Type B pancreatic cell (in vitro differentiated cells): ENCODE data around the gene CCDC38. TPM values are rescaled to one million over a fixed set of nuclear protein-coding genes. Genes with fewer than 3 reads are reported as not detected.

Experiments used
- DNase-seq: peaks from one replicate; pipeline ENCODE4 v3.0.0; 2021; ENCODE audit warnings: mixed read lengths; ENCODE audit not compliant: unreplicated experiment; ENCODE audit errors: extremely low spot score
- H3K27ac Mint-ChIP-seq: 2 replicates; pipeline ENCODE4 v1.8.0; 2021; ENCODE audit warnings: mild to moderate bottlenecking, mixed read lengths
- H3K27me3 Mint-ChIP-seq: 2 replicates; pipeline ENCODE4 v1.8.0; 2021; ENCODE audit warnings: mixed read lengths
- H3K36me3 Mint-ChIP-seq: 2 replicates; pipeline ENCODE4 v1.8.0; 2021; ENCODE audit warnings: mixed read lengths
- H3K4me1 Mint-ChIP-seq: one replicate; pipeline ENCODE4 v1.8.0; 2021; ENCODE audit warnings: mixed read lengths; ENCODE audit not compliant: unreplicated experiment
- H3K4me3 Mint-ChIP-seq: 2 replicates; pipeline ENCODE4 v1.8.0; 2021; ENCODE audit warnings: mild to moderate bottlenecking, mixed read lengths
- H3K9me3 Mint-ChIP-seq: 2 replicates; pipeline ENCODE4 v1.8.0; 2021; ENCODE audit warnings: mixed read lengths
- total RNA-seq: library from RNA; stranded (reverse); gene quantifications from 2 replicates; pipeline ENCODE4 v1.2.1, GENCODE V29; 2021; ENCODE audit warnings: low replicate concordance
- TF ChIP-seq, protein P1 (sequence below): fragments of 200-600 bp; sonication (generic); conservative IDR thresholded peaks from 2 replicates; pipeline ENCODE4 v1.5.0; 2021; ENCODE audit warnings: antibody characterized with exemption, mild to moderate bottlenecking

Gene CCDC38
- total RNA-seq, 1 donor from 2014 or later = 0.29 TPM

- H3K4me1 Mint-ChIP-seq = no peaks in the 10 kb centered on the region
- no peak overlapping the region for H3K4me3 Mint-ChIP-seq
- TF ChIP-seq, protein P1, sequence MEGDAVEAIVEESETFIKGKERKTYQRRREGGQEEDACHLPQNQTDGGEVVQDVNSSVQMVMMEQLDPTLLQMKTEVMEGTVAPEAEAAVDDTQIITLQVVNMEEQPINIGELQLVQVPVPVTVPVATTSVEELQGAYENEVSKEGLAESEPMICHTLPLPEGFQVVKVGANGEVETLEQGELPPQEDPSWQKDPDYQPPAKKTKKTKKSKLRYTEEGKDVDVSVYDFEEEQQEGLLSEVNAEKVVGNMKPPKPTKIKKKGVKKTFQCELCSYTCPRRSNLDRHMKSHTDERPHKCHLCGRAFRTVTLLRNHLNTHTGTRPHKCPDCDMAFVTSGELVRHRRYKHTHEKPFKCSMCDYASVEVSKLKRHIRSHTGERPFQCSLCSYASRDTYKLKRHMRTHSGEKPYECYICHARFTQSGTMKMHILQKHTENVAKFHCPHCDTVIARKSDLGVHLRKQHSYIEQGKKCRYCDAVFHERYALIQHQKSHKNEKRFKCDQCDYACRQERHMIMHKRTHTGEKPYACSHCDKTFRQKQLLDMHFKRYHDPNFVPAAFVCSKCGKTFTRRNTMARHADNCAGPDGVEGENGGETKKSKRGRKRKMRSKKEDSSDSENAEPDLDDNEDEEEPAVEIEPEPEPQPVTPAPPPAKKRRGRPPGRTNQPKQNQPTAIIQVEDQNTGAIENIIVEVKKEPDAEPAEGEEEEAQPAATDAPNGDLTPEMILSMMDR = no peak
- H3K27ac Mint-ChIP-seq = no peak overlapping the region
- no peaks in the 10 kb centered on the region for H3K36me3 Mint-ChIP-seq
- H3K27me3 Mint-ChIP-seq = no peaks in the 10 kb centered on the region
- H3K9me3 Mint-ChIP-seq = no peaks in the 10 kb centered on the region
- DNase-seq = no peak
Observed at GRCh38 chr12:95884998-95885397, 57.4 kb downstream of the CCDC38 start.

GRCh38 chr12:95882873-95883272, 59.5 kb downstream of the CCDC38 start:
- no peaks in the 10 kb centered on the region for H3K4me1 Mint-ChIP-seq
- H3K27me3 Mint-ChIP-seq = no peaks in the 10 kb centered on the region
- H3K36me3 Mint-ChIP-seq = no peaks in the 10 kb centered on the region
- H3K4me3 Mint-ChIP-seq = no peak overlapping the region
- no peak for DNase-seq
- H3K9me3 Mint-ChIP-seq = no peaks in the 10 kb centered on the region
- H3K27ac Mint-ChIP-seq = no peak overlapping the region
- TF ChIP-seq, protein P1 = no peak

DNA sequence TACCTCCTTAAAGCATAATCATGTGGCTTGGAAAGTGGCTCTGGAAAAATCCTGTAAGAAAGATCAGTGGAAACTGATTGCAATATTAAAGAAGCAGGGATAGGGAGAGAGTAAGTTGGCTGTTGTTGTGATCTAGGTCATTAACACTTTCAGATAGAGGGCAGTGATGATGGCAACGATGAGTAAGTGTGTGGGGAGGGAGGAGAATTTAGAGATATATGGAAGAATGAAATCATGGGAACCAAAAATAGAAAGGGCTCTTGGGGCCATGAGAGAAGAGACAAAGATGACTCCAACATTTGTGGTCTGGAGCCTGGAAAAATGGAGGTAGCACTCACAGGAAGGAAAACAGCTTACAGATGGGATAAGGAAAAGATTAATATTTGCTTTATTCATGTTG, 60.3 kb downstream of the CCDC38 start:
- no peaks in the 10 kb centered on the region for H3K27me3 Mint-ChIP-seq
- DNase-seq = no peak
- H3K4me1 Mint-ChIP-seq = no peaks in the 10 kb centered on the region
- no peak overlapping the region for H3K4me3 Mint-ChIP-seq
- TF ChIP-seq, protein P1 = no peak
- no peak overlapping the region for H3K27ac Mint-ChIP-seq
- no peaks in the 10 kb centered on the region for H3K36me3 Mint-ChIP-seq
- H3K9me3 Mint-ChIP-seq = no peaks in the 10 kb centered on the region

DNA sequence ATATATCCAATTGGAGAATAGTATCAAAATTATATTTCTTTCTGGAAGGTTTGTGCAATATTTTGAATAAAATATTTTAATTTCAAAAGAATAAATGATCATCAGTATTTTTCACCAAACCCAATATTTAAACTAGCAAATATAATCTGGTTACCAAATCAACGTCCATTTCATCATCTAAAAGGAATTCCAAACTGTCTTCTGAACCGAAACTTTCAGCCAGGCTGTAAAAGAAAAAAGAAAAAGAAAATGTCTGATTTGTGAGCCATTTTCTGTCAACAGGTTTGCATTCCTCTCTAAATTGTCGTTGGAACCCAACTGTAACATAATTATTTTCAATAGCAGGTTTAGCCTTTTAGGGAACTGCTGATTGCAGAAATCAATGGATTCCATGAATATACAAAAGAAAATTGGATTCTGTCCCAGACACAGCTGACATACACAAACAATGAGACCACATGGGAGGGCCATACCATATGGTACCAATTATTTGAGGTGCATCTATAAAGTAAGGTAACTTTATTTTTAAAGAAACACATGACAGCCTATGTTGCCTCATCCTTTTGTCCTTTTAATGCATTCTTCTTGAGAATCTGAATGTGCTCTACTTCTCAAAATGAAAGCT, 61.0 kb downstream of the CCDC38 start:
- Mint-ChIP-seq H3K27me3 (no peaks in the 10 kb centered on the region), H3K36me3 (no peaks in the 10 kb centered on the region), H3K4me1 (no peaks in the 10 kb centered on the region), H3K9me3 (no peaks in the 10 kb centered on the region), H3K27ac (no peak overlapping the region), H3K4me3 (no peak overlapping the region)
- DNase-seq = no peak
- TF ChIP-seq, protein P1 = no peak

- Mint-ChIP-seq H3K4me3 (no peak overlapping the region), H3K27ac (peak overlapping the region; percentile 78)
Observed at GRCh38 chr12:95880895-95881294, 61.5 kb downstream of the CCDC38 start.

More at GRCh38 chr12:95880895-95881294, 61.5 kb downstream of the CCDC38 start:
- DNase-seq = no peak
- Mint-ChIP-seq H3K4me1 (no peaks in the 10 kb centered on the region), H3K36me3 (no peaks in the 10 kb centered on the region), H3K27me3 (no peaks in the 10 kb centered on the region), H3K9me3 (peaks cover 2% of the 10 kb centered on the region)
- TF ChIP-seq, protein P1 = no peak
